A549 (cell line): ENCODE results near the gene NSD1. TPM values are rescaled to one million over a fixed set of nuclear protein-coding genes. Genes with fewer than 3 reads are reported as not detected.

Experiments used
- ATAC-seq, 2 experiments: fragments of 200-7000 bp in 1 of 2; fragments of >200 bp in 1 of 2; cut with Nextera tagmentation in 1 of 2; cut with Tn5 transposase in 1 of 2; 3 replicates each; pipeline versions ENCODE4 v1.8.0 to v1.9.1; 2018 to 2020; ENCODE audit warnings: mild to moderate bottlenecking in 1 of 2, moderate library complexity in 1 of 2
- CTCF ChIA-PET: fragments of 300-600 bp; sonication (Branson Sonifier 250); formaldehyde crosslinking; extraction: SDS; loops from one replicate; lab custom pipeline; 2021; ENCODE audit warnings: antibody characterized with exemption, inconsistent platforms; lab: Yijun Ruan, JAX
- POLR2A ChIA-PET: fragments of 350-600 bp; formaldehyde crosslinking; extraction: SDS; loops from one replicate; lab custom pipeline; 2021; ENCODE audit warnings: antibody characterized with exemption, inconsistent platforms; lab: Yijun Ruan, JAX
- DNase-seq, 2 experiments: peaks; one replicate each; pipeline versions ENCODE4 v3.0.0 to v3.0.0-alpha.2; 2011 to 2016; ENCODE audit warnings: low read depth in 1 of 2, low spot score in 1 of 2
- FAIRE-seq: peaks from 2 replicates; lab custom pipeline; 2011; peaks lifted over from hg19 to GRCh38; lab: Jason Lieb, UNC
- H3K27ac ChIP-seq, 2 experiments: fragments of >200 bp; sonication (Bioruptor Twin); formaldehyde crosslinking; 3 replicates each; pipeline ENCODE4 v1.5.1; 2016 to 2017
- H3K4me1 ChIP-seq: fragments of >200 bp; sonication (Bioruptor Twin); formaldehyde crosslinking; 3 replicates; pipeline ENCODE4 v1.6.1; 2016
- H3K4me2 ChIP-seq: fragments of >200 bp; sonication (Bioruptor Twin); formaldehyde crosslinking; 3 replicates; pipeline ENCODE4 v1.6.1; 2016
- H3K4me3 ChIP-seq: fragments of >200 bp; sonication (Bioruptor Twin); formaldehyde crosslinking; 3 replicates; pipeline ENCODE4 v1.5.1; 2016
- H3K9me3 ChIP-seq: fragments of >200 bp; sonication (Bioruptor Twin); formaldehyde crosslinking; 3 replicates; pipeline ENCODE4 v1.6.1; 2016
- EHMT2 ChIP-seq: fragments of 200-600 bp; sonication (generic); IDR thresholded peaks from 2 replicates; pipeline ENCODE4 v1.6.1; 2016; ENCODE audit warnings: antibody characterized with exemption, low read depth, mild to moderate bottlenecking, moderate library complexity
- ESRRA ChIP-seq: fragments of 150-350 bp; IDR thresholded peaks from 2 replicates; pipeline ENCODE4 v1.6.1; 2014; ENCODE audit warnings: mild to moderate bottlenecking, low read length, borderline replicate concordance
- FOSL2 ChIP-seq, 2 experiments: fragments of 450-650 bp in 1 of 2; fragments of >200 bp in 1 of 2; sonication (Bioruptor Twin) in 1 of 2; formaldehyde crosslinking; IDR thresholded peaks; 2 replicates each; pipeline versions ENCODE4 v1.5.0 to v1.6.1; 2016 to 2020; ENCODE audit warnings: mild to moderate bottlenecking in 1 of 2, moderate library complexity in 1 of 2
- FOXS1 ChIP-seq: fragments of 250-450 bp; sonication (Bioruptor Pico); IDR thresholded peaks from 2 replicates; pipeline ENCODE4 v1.5.0; 2020; ENCODE audit warnings: mild to moderate bottlenecking, moderate library complexity
- HOXB13 ChIP-seq: fragments of 250-450 bp; sonication (Bioruptor Pico); IDR thresholded peaks from 2 replicates; pipeline ENCODE4 v1.5.0; 2020; ENCODE audit warnings: low read depth, mild to moderate bottlenecking, moderate library complexity
- KDM1A ChIP-seq: fragments of 200-600 bp; sonication (generic); IDR thresholded peaks from 2 replicates; pipeline ENCODE4 v1.6.1; 2016; ENCODE audit warnings: low read depth, mild to moderate bottlenecking
- MYC ChIP-seq: IDR thresholded peaks from 2 replicates; pipeline ENCODE4 v1.6.1; 2012; ENCODE audit warnings: mild to moderate bottlenecking, inconsistent platforms, low read length, improper control_type of control experiment, borderline replicate concordance
- ZFP36 ChIP-seq: fragments of 450-650 bp; IDR thresholded peaks from 2 replicates; pipeline ENCODE4 v1.6.1; 2014; ENCODE audit warnings: borderline replicate concordance; ENCODE audit not compliant: partially characterized antibody
- WGBS: methylation state at CpG from one replicate; pipeline ENCODE4 v1.1.6; 2017; ENCODE audit errors: missing lambda C conversion rate; 5-methylcytosine and 5-hydroxymethylcytosine counted together
- polyA plus RNA-seq, 4 experiments: library from polyadenylated mRNA; depleted of rRNA in 3 of 4; stranded (reverse); fragments of >200 nt; fragmentation: RNase III in 1 of 4; extraction: RNeasy Plus Mini Kit Qiagen cat#74134 plus additional on column Dnase treatment in 1 of 4; gene quantifications; 2 replicates in 3 of 4; 3 replicates in 1 of 4; pipeline ENCODE4 v1.2.3, GENCODE V29; 2011 to 2017
- TF ChIP-seq, protein P1 (sequence below): fragments of 200-600 bp; sonication (generic); IDR thresholded peaks from 2 replicates; pipeline ENCODE4 v1.6.1; 2016; ENCODE audit warnings: antibody characterized with exemption, mild to moderate bottlenecking, moderate library complexity
- TF ChIP-seq, protein P2 (sequence below): IDR thresholded peaks from 2 replicates; pipeline ENCODE4 v1.6.1; 2012; ENCODE audit warnings: low read depth, borderline replicate concordance
- TF ChIP-seq, protein P3 (sequence below): IDR thresholded peaks from 2 replicates; pipeline ENCODE4 v1.6.1; 2012

Gene NSD1
- polyA plus RNA-seq, 2 of the 4 experiments (the other 2 are of a cell fraction): 16.3 to 38.2 TPM

DNA sequence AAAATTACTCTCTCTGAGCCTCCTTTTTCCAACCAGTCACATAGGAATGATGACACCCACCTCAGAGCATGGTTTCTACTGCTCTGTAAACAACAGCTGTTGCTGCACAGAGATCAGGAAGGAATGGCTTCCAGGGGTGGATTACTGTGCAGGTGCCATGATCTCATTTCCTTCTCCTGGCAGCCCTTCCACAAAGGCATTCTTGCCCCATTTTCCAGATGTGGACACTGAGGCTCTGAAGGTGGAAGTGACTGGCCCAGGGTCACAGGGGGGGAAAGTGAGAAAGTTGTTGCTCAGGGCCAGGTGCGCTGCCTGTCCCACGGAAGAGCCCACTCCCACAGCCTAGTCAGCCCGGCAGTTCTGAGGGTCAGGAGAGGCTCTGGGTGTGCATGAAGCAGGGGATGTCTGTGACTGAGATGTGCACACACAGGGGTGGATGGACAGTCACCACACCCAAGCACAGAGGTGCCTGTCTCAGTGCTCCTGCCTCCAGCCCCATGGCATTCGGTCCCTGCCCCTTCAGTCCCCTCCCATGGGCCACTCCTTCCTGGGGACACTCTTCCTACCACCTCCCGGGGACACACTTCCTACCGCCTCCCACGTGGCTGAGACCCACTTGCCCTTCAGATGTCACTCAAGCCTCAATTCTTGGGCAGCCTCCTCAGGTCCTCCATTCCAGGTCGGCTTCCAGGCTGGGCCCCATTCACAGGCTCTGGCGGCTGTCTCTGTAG lies 29.9 kb upstream of the NSD1 start:
- H3K27ac ChIP-seq: no peak overlapping the region
- H3K4me1 ChIP-seq: 0 out of 3 replicates have a peak, but pooled peaks cover 3% of the 10 kb centered on the region
- ATAC-seq: no peak
- WGBS: 53% methylated on average over 9 of the region's 9 CpGs
- POLR2A ChIA-PET: no interaction called here
- CTCF ChIA-PET: interaction anchor here (0.5 to 8.1 kb wide), 5 partner anchors 9 to 443 kb away, joined by 4 to 103 read pairs (median 4); no protein-coding TSS in a partner anchor
- H3K4me3 ChIP-seq: no peak overlapping the region
- TF ChIP-seq, protein P1, sequence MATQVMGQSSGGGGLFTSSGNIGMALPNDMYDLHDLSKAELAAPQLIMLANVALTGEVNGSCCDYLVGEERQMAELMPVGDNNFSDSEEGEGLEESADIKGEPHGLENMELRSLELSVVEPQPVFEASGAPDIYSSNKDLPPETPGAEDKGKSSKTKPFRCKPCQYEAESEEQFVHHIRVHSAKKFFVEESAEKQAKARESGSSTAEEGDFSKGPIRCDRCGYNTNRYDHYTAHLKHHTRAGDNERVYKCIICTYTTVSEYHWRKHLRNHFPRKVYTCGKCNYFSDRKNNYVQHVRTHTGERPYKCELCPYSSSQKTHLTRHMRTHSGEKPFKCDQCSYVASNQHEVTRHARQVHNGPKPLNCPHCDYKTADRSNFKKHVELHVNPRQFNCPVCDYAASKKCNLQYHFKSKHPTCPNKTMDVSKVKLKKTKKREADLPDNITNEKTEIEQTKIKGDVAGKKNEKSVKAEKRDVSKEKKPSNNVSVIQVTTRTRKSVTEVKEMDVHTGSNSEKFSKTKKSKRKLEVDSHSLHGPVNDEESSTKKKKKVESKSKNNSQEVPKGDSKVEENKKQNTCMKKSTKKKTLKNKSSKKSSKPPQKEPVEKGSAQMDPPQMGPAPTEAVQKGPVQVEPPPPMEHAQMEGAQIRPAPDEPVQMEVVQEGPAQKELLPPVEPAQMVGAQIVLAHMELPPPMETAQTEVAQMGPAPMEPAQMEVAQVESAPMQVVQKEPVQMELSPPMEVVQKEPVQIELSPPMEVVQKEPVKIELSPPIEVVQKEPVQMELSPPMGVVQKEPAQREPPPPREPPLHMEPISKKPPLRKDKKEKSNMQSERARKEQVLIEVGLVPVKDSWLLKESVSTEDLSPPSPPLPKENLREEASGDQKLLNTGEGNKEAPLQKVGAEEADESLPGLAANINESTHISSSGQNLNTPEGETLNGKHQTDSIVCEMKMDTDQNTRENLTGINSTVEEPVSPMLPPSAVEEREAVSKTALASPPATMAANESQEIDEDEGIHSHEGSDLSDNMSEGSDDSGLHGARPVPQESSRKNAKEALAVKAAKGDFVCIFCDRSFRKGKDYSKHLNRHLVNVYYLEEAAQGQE: no peak
- TF ChIP-seq ZFP36: no peak
- no peak for TF ChIP-seq KDM1A
- no peak for TF ChIP-seq EHMT2
- TF ChIP-seq FOXS1 (CRISPR knock-in tag): no peak
- no peak for TF ChIP-seq MYC
- no peak for TF ChIP-seq HOXB13
- TF ChIP-seq, protein P2, sequence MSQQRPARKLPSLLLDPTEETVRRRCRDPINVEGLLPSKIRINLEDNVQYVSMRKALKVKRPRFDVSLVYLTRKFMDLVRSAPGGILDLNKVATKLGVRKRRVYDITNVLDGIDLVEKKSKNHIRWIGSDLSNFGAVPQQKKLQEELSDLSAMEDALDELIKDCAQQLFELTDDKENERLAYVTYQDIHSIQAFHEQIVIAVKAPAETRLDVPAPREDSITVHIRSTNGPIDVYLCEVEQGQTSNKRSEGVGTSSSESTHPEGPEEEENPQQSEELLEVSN: no peak
- TF ChIP-seq FOSL2 (IDR thresholded peaks at IDR 0.05): no peak
- no peak for TF ChIP-seq FOSL2 (CRISPR knock-in tag; IDR thresholded peaks at IDR 0.05)
- TF ChIP-seq, protein P3, sequence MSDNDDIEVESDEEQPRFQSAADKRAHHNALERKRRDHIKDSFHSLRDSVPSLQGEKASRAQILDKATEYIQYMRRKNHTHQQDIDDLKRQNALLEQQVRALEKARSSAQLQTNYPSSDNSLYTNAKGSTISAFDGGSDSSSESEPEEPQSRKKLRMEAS: no peak
- TF ChIP-seq ESRRA: no peak
- no peak for FAIRE-seq
- no peak for DNase-seq
- H3K4me2 ChIP-seq: no peak overlapping the region
- no peaks in the 10 kb centered on the region for H3K9me3 ChIP-seq

DNA sequence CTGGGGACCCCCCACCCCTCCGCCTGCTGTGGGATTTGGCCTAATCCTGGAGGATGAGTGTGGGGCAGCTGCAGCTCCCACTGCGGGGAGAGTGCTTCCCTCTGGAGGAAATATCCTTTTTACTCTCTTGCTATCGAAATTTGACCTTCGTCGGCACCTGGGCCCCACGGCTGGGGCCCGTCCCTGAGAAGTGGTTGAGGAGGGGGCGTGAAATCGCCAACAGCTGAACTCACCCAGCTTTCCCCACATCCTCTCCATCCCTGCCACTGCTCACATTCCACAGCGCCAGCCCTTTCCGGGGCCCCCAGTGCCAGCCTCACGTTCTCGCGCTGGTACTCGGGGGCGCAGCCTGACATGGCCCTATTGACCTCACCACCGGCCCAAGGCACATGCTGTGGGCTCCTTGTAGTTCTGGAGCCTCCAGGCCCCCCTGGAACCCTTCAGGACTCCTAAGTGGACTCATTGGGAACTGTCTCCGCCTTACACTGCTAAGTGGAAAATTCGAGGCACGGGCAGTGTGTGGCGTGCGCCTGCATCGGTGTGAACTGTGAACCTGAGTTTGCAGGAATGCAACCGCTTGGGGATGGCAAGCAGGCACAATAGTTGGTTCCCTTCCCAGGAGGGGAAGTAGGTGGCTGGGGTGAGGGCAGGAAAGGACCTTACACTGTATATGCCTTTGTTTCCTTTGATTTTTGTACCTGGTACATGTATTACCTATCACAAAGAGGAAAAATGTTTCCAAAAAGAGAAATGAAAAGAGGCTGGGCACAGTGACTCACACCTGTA lies 27.7 kb upstream of the NSD1 start:
- DNase-seq (no peak), ATAC-seq (no peak), FAIRE-seq (no peak)
- ChIA-PET POLR2A (no interaction called here), CTCF (interaction anchor here (1.0 to 2.3 kb wide), 7 partner anchors 8 to 448 kb away, joined by 3 to 9 read pairs (median 7); no protein-coding TSS in a partner anchor)
- Histone ChIP-seq H3K4me3 (no peak overlapping the region), H3K4me1 (no peaks in the 10 kb centered on the region), H3K9me3 (no peaks in the 10 kb centered on the region), H3K27ac (no peak overlapping the region), H3K4me2 (no peak overlapping the region)
- 88% methylated on average over 23 of the region's 24 CpGs for WGBS
- no peak for TF ChIP-seq KDM1A

DNA sequence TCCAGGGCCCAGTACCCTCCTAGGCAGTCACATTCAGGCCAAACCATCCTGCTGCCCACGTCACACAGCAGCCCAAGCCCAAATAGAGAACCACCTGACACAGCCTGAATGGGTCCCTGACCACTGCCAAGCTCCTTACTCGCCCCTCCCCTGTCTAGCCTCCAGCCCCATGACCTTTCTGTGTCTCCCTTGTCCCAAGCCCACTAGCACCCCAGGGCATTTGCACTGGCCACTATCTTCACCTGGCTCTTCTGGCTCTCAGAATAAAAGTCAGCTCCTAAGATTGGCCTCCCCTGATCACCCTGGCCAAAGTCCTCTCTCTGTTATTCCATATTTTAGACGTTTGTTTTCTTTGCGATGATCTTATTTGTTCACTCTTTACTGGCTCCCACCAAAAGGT lies 26.4 kb upstream of the NSD1 start:
- no peak for ATAC-seq
- Histone ChIP-seq H3K4me1 (peaks cover 4% of the 10 kb centered on the region; the same call in 1 of the 3 replicates), H3K9me3 (no peaks in the 10 kb centered on the region), H3K4me2 (no peak overlapping the region), H3K4me3 (no peak overlapping the region), H3K27ac (no peak overlapping the region)
- 52% methylated on average over 4 of the region's 4 CpGs for WGBS
- no peak for TF ChIP-seq HOXB13
- no peak for FAIRE-seq
- ChIA-PET POLR2A (no interaction called here), CTCF (interaction anchor here (1.1 to 2.7 kb wide), 6 partner anchors 9 to 449 kb away, joined by 4 to 11 read pairs (median 6); no protein-coding TSS in a partner anchor)
- DNase-seq: no peak
